H1 (cell line): ENCODE data around the gene CD7. TPM values are rescaled to one million over a fixed set of nuclear protein-coding genes. Genes with fewer than 3 reads are reported as not detected.

ENCODE experiments used
- CTCF ChIA-PET: fragments of 300-600 bp; sonication (Branson Sonifier 250); formaldehyde crosslinking; loops from one replicate; lab custom pipeline; 2021; ENCODE audit not compliant: partially characterized antibody; lab: Charles Lee
- POLR2A ChIA-PET: fragments of 300-600 bp; sonication (Branson Sonifier 250); formaldehyde crosslinking; loops from one replicate; lab custom pipeline; 2021; ENCODE audit warnings: inconsistent platforms; ENCODE audit not compliant: partially characterized antibody; lab: Charles Lee
- DNase-seq, 2 experiments: peaks; one replicate each; pipeline versions ENCODE4 v3.0.0 to v3.0.0-alpha.2; 2010 to 2022; ENCODE audit warnings: low spot score in 2 of 2, low read depth in 1 of 2, mixed read lengths in 1 of 2
- FAIRE-seq: peaks from 2 replicates; lab custom pipeline; 2011; peaks lifted over from hg19 to GRCh38; lab: Jason Lieb, UNC
- H2AFZ ChIP-seq: 2 replicates; pipeline ENCODE4 v1.8.1; 2012; ENCODE audit warnings: low read length, inconsistent platforms
- H2AK5ac ChIP-seq: 2 replicates; pipeline ENCODE4 v1.6.1; 2013; ENCODE audit warnings: low read depth, low read length
- H2BK120ac ChIP-seq: replicated peaks from 2 replicates; pipeline ENCODE3; 2013; ENCODE audit warnings: low read depth, low read length, inconsistent platforms
- H2BK12ac ChIP-seq: 2 replicates; pipeline ENCODE4 v1.6.1; 2013; ENCODE audit warnings: low read depth, low read length
- H2BK15ac ChIP-seq: 2 replicates; pipeline ENCODE4 v1.6.1; 2013; ENCODE audit warnings: low read length
- H2BK20ac ChIP-seq: 2 replicates; pipeline ENCODE4 v1.6.1; 2013; ENCODE audit warnings: low read length
- H2BK5ac ChIP-seq: 2 replicates; pipeline ENCODE4 v1.6.1; 2013; ENCODE audit warnings: low read depth, low read length
- H3K14ac ChIP-seq: 2 replicates; pipeline ENCODE4 v1.6.1; 2013; ENCODE audit warnings: inconsistent platforms; ENCODE audit not compliant: insufficient read length
- H3K18ac ChIP-seq: 2 replicates; pipeline ENCODE4 v1.6.1; 2013; ENCODE audit warnings: low read length; ENCODE audit errors: extremely low read depth
- H3K23ac ChIP-seq: 2 replicates; pipeline ENCODE4 v1.6.1; 2013; ENCODE audit warnings: inconsistent platforms; ENCODE audit not compliant: insufficient read length
- H3K23me2 ChIP-seq: 2 replicates; pipeline ENCODE4 v1.6.1; 2013; ENCODE audit warnings: low read depth, low read length
- H3K27ac ChIP-seq: 2 replicates; pipeline ENCODE4 v1.6.1; 2011; ENCODE audit warnings: low read depth, low read length, inconsistent platforms
- H3K27me3 ChIP-seq, 4 experiments: replicated peaks in 1 of 4; 1 replicate in 1 of 4; 2 replicates in 3 of 4; pipeline versions ENCODE4 v1.6.1 to v1.8.1; 2011 to 2013; ENCODE audit warnings: low read length in 3 of 4, mild to moderate bottlenecking in 3 of 4, inconsistent platforms in 2 of 4, mixed read lengths in 2 of 4, moderate library complexity in 1 of 4; ENCODE audit not compliant: control insufficient read depth in 3 of 4, insufficient read depth in 3 of 4; ENCODE audit errors: extremely low read depth in 1 of 4
- H3K36me3 ChIP-seq, 4 experiments: 2 replicates each; pipeline versions ENCODE4 v1.6.1 to v1.8.1; 2011 to 2013; ENCODE audit warnings: mild to moderate bottlenecking in 4 of 4, low read length in 3 of 4, moderate library complexity in 2 of 4, control low read depth in 1 of 4, inconsistent platforms in 1 of 4; ENCODE audit not compliant: insufficient read depth in 4 of 4, control insufficient read depth in 2 of 4
- H3K4ac ChIP-seq: replicated peaks from 2 replicates; pipeline ENCODE3; 2013; ENCODE audit warnings: low read length, low read depth, mixed read lengths, inconsistent platforms; ENCODE audit not compliant: insufficient read length
- H3K4me1 ChIP-seq, 4 experiments: replicated peaks in 1 of 4; 1 replicate in 1 of 4; 2 replicates in 3 of 4; pipeline versions ENCODE4 v1.6.1 to v1.8.1; 2011 to 2013; ENCODE audit warnings: low read length in 3 of 4, inconsistent platforms in 2 of 4, mixed read lengths in 1 of 4; ENCODE audit not compliant: insufficient read depth in 4 of 4, control insufficient read depth in 3 of 4
- H3K4me2 ChIP-seq, 2 experiments: 2 replicates each; pipeline versions ENCODE4 v1.6.1 to v1.8.1; 2011 to 2013; ENCODE audit warnings: low read depth in 2 of 2, low read length in 2 of 2, control low read depth in 1 of 2, inconsistent platforms in 1 of 2, mild to moderate bottlenecking in 1 of 2; ENCODE audit not compliant: insufficient read depth in 1 of 2
- H3K4me3 ChIP-seq, 4 experiments: fragments of 200-600, 300-600 bp in 1 of 4; sonication (generic), shearing (Covaris generic), sonication (Bioruptor Twin) in 1 of 4; 2 replicates each; pipeline versions ENCODE4 v1.5.1 to v1.8.1; 2011 to 2016; ENCODE audit warnings: low read length in 4 of 4, low read depth in 3 of 4, control low read depth in 2 of 4, inconsistent platforms in 2 of 4, mild to moderate bottlenecking in 2 of 4, mixed read lengths in 1 of 4, moderate library complexity in 1 of 4; ENCODE audit not compliant: insufficient read depth in 2 of 4; ENCODE audit errors: extremely low read depth in 1 of 4
- H3K56ac ChIP-seq: replicated peaks from 2 replicates; pipeline ENCODE3; 2013; ENCODE audit warnings: low read depth, mild to moderate bottlenecking, mixed read lengths, low read length, inconsistent platforms; ENCODE audit not compliant: insufficient read length
- H3K79me1 ChIP-seq: 2 replicates; pipeline ENCODE4 v1.6.1; 2013; ENCODE audit warnings: low read depth, low read length, control low read depth
- H3K79me2 ChIP-seq, 2 experiments: 2 replicates each; pipeline versions ENCODE4 v1.6.1 to v1.8.1; 2012 to 2013; ENCODE audit warnings: low read length in 2 of 2, mild to moderate bottlenecking in 2 of 2, inconsistent platforms in 1 of 2; ENCODE audit not compliant: insufficient read depth in 2 of 2, control insufficient read depth in 1 of 2
- H3K9ac ChIP-seq, 4 experiments: replicated peaks in 1 of 4; 1 replicate in 1 of 4; 2 replicates in 3 of 4; pipeline versions ENCODE4 v1.6.1 to v1.8.1; 2011 to 2013; ENCODE audit warnings: low read depth in 3 of 4, low read length in 3 of 4, control low read depth in 2 of 4, mild to moderate bottlenecking in 2 of 4, moderate library complexity in 2 of 4, inconsistent platforms in 1 of 4; ENCODE audit errors: extremely low read depth in 1 of 4
- H3K9me3 ChIP-seq, 2 experiments: 2 replicates each; pipeline versions ENCODE4 v1.6.1 to v1.8.1; 2012 to 2013; ENCODE audit warnings: mild to moderate bottlenecking in 2 of 2, moderate library complexity in 2 of 2, control low read depth in 1 of 2, inconsistent platforms in 1 of 2, low read depth in 1 of 2, low read length in 1 of 2, mixed read lengths in 1 of 2; ENCODE audit not compliant: insufficient read depth in 2 of 2
- H4K20me1 ChIP-seq, 2 experiments: replicated peaks in 1 of 2; 2 replicates each; pipeline versions ENCODE3 to v1.8.1; 2011 to 2013; ENCODE audit warnings: inconsistent platforms in 2 of 2, low read length in 2 of 2, mild to moderate bottlenecking in 1 of 2; ENCODE audit not compliant: insufficient read depth in 2 of 2, control insufficient read depth in 1 of 2
- H4K5ac ChIP-seq: 2 replicates; pipeline ENCODE4 v1.6.1; 2013; ENCODE audit warnings: low read length, low read depth, mixed read lengths, inconsistent platforms; ENCODE audit not compliant: insufficient read length
- H4K8ac ChIP-seq: 2 replicates; pipeline ENCODE4 v1.8.0; 2013; ENCODE audit warnings: mild to moderate bottlenecking, moderate library complexity, low read length, inconsistent platforms; ENCODE audit not compliant: insufficient read depth; ENCODE audit errors: extremely low read depth
- H4K91ac ChIP-seq: replicated peaks from 2 replicates; pipeline ENCODE3; 2013; ENCODE audit warnings: low read length, mixed read lengths, inconsistent platforms; ENCODE audit not compliant: insufficient read length
- CEBPB ChIP-seq: IDR thresholded peaks from 2 replicates; pipeline ENCODE4 v1.6.1; 2012; ENCODE audit warnings: low read depth, low read length
- E2F6 ChIP-seq: IDR thresholded peaks from 2 replicates; pipeline ENCODE4 v1.6.1; 2012; ENCODE audit warnings: inconsistent platforms
- EP300 ChIP-seq, 2 experiments: IDR thresholded peaks; 1 replicate in 1 of 2; 2 replicates in 1 of 2; pipeline ENCODE4 v1.6.1; 2011 to 2012; ENCODE audit warnings: low read depth in 2 of 2, low read length in 2 of 2, mild to moderate bottlenecking in 2 of 2, borderline replicate concordance in 1 of 2, inconsistent platforms in 1 of 2, moderate library complexity in 1 of 2
- FOSL1 ChIP-seq: IDR thresholded peaks from 2 replicates; pipeline ENCODE4 v1.6.1; 2011; ENCODE audit warnings: mild to moderate bottlenecking, low read depth, low read length, moderate library complexity; ENCODE audit not compliant: insufficient read depth
- HDAC6 ChIP-seq: IDR thresholded peaks from one replicate; pipeline ENCODE4 v1.7.1; 2012; ENCODE audit warnings: low read depth, mild to moderate bottlenecking, inconsistent platforms, low read length, moderate library complexity
- KDM1A ChIP-seq: fragments of 200-600, 300-600 bp; sonication (generic); IDR thresholded peaks from 2 replicates; pipeline ENCODE4 v1.7.1; 2016; ENCODE audit warnings: mild to moderate bottlenecking, low read length, borderline replicate concordance
- SUZ12 ChIP-seq: fragments of 200-600 bp; sonication (generic); IDR thresholded peaks from 2 replicates; pipeline ENCODE4 v1.6.1; 2012; ENCODE audit warnings: mild to moderate bottlenecking, inconsistent platforms, low read length, moderate library complexity, mixed read lengths
- ZNF274 ChIP-seq: IDR thresholded peaks from 2 replicates; pipeline ENCODE4 v1.7.0; 2012; ENCODE audit warnings: low read length, borderline replicate concordance; ENCODE audit errors: extremely low read depth
- WGBS, 2 experiments: shearing (Covaris generic) in 1 of 2; methylation state at CpG; one replicate each; pipeline versions ENCODE4 v1.1.6 to v1.1.7; 2013 to 2015; ENCODE audit warnings: low lambda C conversion rate in 2 of 2, mixed read lengths in 2 of 2, inconsistent platforms in 1 of 2, low coverage in 1 of 2, missing lambda C conversion rate in 1 of 2; ENCODE audit not compliant: insufficient replicate concordance in 2 of 2, insufficient coverage in 1 of 2, insufficient read length in 1 of 2; ENCODE audit errors: extremely low coverage in 1 of 2, missing lambda C conversion rate in 1 of 2; 5-methylcytosine and 5-hydroxymethylcytosine counted together
- polyA plus RNA-seq, 7 experiments: library from polyadenylated mRNA; depleted of rRNA in 3 of 7; stranded (reverse) in 5 of 7; unstranded in 2 of 7; fragments of >200 nt in 5 of 7; fragments of 200-250 nt in 2 of 7; gene quantifications; 1 replicate in 5 of 7; 2 replicates in 1 of 7; 4 replicates in 1 of 7; pipeline versions ENCODE4 v1.2.1 to v1.2.3, GENCODE V29; 2011 to 2013; ENCODE audit warnings: missing spikeins in 2 of 7, mixed read lengths in 2 of 7
- total RNA-seq: library from RNA; stranded (reverse); fragmentation: NEBNext Ultra II Directional; extraction: Animal tissue kit (Norgen Biotek cat#: 25700); gene quantifications from 2 replicates; pipeline ENCODE4 v1.2.1, GENCODE V29; 2021
- TF ChIP-seq, protein P1 (sequence below): IDR thresholded peaks from 2 replicates; pipeline ENCODE4 v1.6.1; 2012; ENCODE audit warnings: low read length, inconsistent platforms

The CD7 gene
- total and polyA plus RNA-seq, 2 of the 8 experiments (the other 6 are each of a cell fraction or from before 2014, with no cell fraction given) = 0.83 to 0.86 TPM

GRCh38 chr17:82303944-82304808 lies 13.2 kb downstream of the CD7 start:
- no peak overlapping the region for H3K4ac ChIP-seq
- no peaks in the 10 kb centered on the region for H4K20me1 ChIP-seq
- H3K36me3 ChIP-seq = no peaks in the 10 kb centered on the region; a peak in 1 of 8 replicates
- H3K27ac ChIP-seq = no peak overlapping the region
- H3K9ac ChIP-seq = no peak overlapping the region
- no peak overlapping the region for H2BK12ac ChIP-seq
- H3K14ac ChIP-seq = no peak overlapping the region
- H2AK5ac ChIP-seq = no peak overlapping the region
- FAIRE-seq = no peak
- no peaks in the 10 kb centered on the region for H3K23me2 ChIP-seq
- H4K5ac ChIP-seq = no peak overlapping the region
- no peak overlapping the region for H4K91ac ChIP-seq
- POLR2A ChIA-PET = interaction anchor here (1.0 to 2.4 kb wide), 5 partner anchors 12 to 145 kb away, joined by 3 to 18 read pairs (median 3); partner anchors contain the start of gene CSNK1D
- no peaks in the 10 kb centered on the region for H3K79me2 ChIP-seq
- no peak overlapping the region for H4K8ac ChIP-seq
- 87% methylated on average over 5 of the region's 26 CpGs; no CpG with 5 or more reads in 1 of the 2 experiments for WGBS, 2 experiments
- H3K27me3 ChIP-seq = no peaks in the 10 kb centered on the region
- no peak overlapping the region for H3K4me2 ChIP-seq
- DNase-seq = peak in 1 of 2 experiments; percentile 43
- no peak overlapping the region for H2BK20ac ChIP-seq
- H3K23ac ChIP-seq = no peak overlapping the region
- no peak overlapping the region for H2AFZ ChIP-seq
- no peaks in the 10 kb centered on the region for H3K9me3 ChIP-seq
- no peak overlapping the region for H3K18ac ChIP-seq
- H3K56ac ChIP-seq = no peak overlapping the region
- H3K4me3 ChIP-seq = no peak overlapping the region
- CTCF ChIA-PET = interaction anchor here (1.0 to 4.7 kb wide), 10 partner anchors 8 to 74 kb away, joined by 3 to 32 read pairs (median 5); partner anchors contain the start of gene CD7
- H3K79me1 ChIP-seq = no peaks in the 10 kb centered on the region
- H2BK5ac ChIP-seq = no peak overlapping the region
- no peak overlapping the region for H2BK120ac ChIP-seq
- no peaks in the 10 kb centered on the region for H3K4me1 ChIP-seq
- H2BK15ac ChIP-seq = no peak overlapping the region
- TF ChIP-seq E2F6 (no peak), FOSL1 (no peak), SUZ12 (no peak), HDAC6 (no peak), KDM1A (no peak), EP300 (IDR thresholded peaks at IDR 0.05; ENCODE audit: borderline replicate concordance in 1 of 2, low read depth in 2 of 2, low read length in 2 of 2) (no peak), CEBPB (no peak), ZNF274 (no peak)
- TF ChIP-seq, protein P1, sequence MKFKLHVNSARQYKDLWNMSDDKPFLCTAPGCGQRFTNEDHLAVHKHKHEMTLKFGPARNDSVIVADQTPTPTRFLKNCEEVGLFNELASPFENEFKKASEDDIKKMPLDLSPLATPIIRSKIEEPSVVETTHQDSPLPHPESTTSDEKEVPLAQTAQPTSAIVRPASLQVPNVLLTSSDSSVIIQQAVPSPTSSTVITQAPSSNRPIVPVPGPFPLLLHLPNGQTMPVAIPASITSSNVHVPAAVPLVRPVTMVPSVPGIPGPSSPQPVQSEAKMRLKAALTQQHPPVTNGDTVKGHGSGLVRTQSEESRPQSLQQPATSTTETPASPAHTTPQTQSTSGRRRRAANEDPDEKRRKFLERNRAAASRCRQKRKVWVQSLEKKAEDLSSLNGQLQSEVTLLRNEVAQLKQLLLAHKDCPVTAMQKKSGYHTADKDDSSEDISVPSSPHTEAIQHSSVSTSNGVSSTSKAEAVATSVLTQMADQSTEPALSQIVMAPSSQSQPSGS = no peak
